NCI-H345 treated with DMSO at 0.1 percent for 48 hours (cell line): Measurements from ENCODE around the gene TNFRSF12A.

ENCODE experiments used
- DNase-seq: peaks from one replicate; lab custom pipeline; 2025; ENCODE audit not compliant: unreplicated experiment; lab: John Stamatoyannopoulos, UW

Gene TNFRSF12A

DNA sequence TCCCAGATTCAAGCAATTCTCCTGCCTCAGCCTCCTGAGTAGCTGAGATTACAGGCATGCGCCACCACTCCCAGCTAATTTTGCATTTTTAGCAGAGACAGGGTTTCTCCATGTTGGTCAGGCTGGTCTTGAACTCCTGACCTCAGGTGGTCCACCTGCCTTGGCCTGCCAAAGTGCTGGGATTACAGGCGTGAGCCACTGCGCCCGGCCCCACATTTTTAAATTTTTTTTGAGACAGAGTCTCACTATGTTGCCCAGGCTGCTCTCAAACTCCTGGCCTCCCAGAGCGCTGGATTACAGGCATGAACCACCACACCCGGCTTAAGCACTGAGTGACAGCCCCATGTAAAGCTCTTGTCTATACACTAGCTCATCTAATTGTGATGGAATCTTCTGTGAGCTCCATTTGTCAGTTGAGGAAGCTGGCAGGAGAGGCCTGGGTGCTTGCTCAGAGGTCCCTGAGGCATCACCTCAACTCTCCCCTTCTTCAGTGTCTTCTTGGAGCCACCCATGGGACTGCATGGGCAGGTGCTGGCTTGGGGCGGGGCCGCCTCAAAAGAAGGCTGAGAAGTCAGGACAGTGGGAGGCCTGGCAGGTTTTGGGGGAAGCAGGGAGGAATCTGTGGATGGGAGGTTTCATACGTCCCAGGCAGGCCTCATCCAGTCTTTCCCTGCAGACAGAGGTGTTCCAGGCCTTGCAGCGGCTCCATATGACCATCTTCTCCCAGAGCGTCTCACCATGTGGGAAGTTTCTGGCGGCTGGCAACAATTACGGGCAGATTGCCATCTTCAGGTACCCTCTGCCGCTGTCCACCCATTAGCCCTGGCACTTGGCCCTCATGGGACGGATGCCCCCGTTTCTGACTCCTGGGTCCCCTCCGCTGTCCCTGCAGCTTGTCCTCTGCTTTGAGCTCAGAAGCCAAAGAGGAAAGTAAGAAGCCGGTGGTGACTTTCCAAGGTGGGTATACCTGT, 5.1 kb downstream of the TNFRSF12A start:
- DNase-seq = no peak

- no peak for DNase-seq
Observed at GRCh38 chr16:3026003-3026378, 5.8 kb downstream of the TNFRSF12A start.

GRCh38 chr16:3026609-3027488, 6.7 kb downstream of the TNFRSF12A start:
- no peak for DNase-seq

DNA sequence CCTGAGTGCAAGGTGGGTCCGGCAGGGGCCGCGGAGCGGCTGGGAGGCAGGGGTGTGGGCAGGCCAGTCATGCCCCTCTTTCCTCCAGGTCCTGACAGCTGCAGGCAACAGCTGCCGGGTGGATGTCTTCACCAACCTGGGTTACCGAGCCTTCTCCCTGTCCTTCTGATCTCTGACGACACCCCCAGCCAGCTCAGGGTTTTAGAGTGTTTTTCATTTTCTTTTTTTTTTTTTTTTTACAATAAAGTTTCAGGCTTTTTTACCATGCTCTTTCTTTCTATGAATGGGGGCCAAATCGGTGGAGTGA, 7.3 kb downstream of the TNFRSF12A start:
- DNase-seq = no peak

DNA sequence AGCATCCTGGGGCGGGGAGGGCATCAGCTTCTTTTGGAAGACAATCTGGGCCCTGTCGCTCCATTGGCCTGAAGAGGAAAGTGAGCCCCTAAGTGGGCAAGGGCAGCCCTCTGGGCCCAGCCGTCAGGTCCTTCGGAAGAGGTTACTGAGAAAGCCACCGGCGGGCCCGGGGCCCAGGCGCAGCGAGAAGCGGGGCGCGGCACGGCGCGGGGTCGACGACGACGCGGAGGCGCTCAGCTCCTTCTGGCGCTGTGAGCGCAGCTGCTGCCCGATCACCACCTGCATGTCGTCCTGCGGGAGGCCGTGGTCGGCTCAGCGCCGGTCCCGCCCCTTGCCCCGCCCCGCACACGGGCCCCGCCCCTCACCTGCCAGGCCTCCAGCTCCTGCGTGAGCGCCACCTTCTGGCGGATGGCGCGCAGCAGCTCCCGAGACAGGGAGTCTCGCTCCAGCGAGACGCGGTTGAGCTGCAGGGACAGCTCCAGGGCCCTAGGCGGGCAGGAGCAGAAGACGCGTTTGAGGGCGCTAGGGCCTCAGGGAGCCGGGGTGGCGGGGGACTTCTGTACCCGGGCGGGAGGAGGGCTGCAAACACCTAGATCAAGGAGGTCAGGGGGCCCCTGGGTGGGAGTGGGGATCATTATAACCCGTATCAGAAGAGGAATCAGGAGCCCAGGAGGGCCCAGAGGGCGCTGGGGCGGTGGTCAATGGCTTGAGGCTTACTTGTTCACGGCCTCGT, 8.0 kb downstream of the TNFRSF12A start:
- peak; percentile 59 for DNase-seq

GRCh38 chr16:3028716-3029319, 8.7 kb downstream of the TNFRSF12A start:
- DNase-seq = no peak

GRCh38 chr16:3029491-3030221, 9.5 kb downstream of the TNFRSF12A start:
- no peak for DNase-seq

GRCh38 chr16:3030222-3031212, 10.3 kb downstream of the TNFRSF12A start:
- DNase-seq = no peak

DNA sequence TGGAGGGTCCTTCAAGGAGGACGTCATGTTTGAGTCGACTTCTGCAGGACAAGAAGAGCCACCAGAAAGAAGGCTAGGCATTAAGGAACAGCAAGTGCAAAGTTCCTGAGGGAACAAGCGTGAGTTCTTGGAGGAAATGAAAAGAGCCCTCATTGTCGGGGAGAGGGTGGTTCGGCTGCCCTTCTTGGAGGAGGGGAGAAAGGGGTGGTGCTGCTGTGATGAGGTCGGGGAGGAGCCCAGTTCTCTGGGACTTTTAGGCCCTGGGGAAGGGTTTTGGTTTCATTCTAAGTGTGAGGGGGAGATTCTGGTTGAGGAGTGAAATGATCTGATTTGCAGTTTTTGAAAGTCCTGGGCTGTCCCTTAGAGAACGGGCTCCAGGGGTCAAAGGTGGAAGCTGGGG, 12.5 kb downstream of the TNFRSF12A start:
- DNase-seq = no peak

DNA sequence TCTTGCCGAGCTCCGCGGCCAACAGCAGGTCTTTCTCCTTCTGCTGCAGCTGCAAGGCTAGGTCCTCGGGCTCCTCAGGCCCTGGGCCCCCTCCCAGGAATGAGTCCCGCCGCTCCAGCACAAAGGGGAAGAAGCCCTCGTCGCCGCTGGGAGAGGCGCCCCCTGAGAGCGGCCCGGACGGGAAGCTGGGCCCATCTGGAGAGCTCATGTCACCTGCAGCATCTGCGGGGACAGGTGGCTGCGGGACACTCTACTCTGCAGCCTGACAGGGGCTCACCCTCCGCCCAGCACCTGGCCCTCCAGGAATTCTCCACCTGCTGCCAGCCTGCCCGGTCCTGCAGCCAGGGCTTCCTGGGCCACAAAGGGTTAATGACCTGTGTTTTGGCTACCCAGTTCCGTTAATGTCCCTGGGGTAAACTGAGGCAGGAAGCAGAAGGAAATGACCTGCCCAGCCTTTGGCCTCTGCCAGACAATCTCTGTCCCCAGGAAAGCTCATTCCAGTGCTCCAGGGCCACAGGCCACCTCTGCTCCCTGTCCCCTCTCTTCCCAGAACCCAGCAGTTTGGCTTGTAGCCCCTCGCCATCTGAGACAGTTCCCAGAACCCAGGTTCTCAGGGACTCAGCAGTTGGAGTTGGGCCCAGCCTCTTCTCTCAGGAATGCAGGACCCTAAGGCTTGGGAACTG, 15.3 kb downstream of the TNFRSF12A start:
- no peak for DNase-seq

GRCh38 chr16:3035972-3036725, 16.0 kb downstream of the TNFRSF12A start:
- no peak for DNase-seq

DNA sequence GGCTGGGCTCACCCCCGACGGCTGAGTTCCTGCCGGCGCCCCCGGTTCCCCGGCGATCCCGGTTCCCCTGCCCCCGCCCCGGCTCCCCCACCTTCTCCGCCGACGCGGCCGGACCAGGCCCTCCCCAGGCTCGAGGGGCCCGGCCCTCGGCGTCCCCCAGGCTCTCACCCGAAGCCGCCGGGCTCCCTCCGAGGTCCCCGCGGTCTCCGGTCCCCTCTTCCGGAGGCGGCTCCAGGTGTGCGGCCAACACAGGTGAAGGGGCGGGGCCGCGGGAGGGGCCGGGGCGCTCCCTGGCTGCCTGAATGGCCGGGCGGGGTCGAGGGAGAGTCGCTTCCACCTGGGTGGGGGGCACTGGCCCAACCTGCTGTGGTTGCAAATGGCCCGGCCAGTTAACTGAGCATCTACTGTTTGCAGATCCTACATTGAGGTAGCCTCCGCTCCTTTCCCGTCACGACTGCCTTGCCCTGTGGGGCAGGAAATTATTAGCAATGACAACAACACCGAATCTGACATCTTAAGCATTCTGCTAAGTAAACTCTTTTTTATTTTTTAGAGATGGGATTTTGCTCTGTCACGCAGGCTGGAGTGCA, 16.7 kb downstream of the TNFRSF12A start, which contains the start of gene BICDL2:
Gene BICDL2, minus strand, starts transcription at position 219 of the 590 bp plus-strand sequence. CDS start 1,448 bp downstream, outside the sequence.
- no peak for DNase-seq

- peak; percentile 46 for DNase-seq
Observed at GRCh38 chr16:3038256-3038655, 18.1 kb downstream of the TNFRSF12A start.

- DNase-seq = no peak
Observed at GRCh38 chr16:3038896-3039295, 18.7 kb downstream of the TNFRSF12A start.

DNA sequence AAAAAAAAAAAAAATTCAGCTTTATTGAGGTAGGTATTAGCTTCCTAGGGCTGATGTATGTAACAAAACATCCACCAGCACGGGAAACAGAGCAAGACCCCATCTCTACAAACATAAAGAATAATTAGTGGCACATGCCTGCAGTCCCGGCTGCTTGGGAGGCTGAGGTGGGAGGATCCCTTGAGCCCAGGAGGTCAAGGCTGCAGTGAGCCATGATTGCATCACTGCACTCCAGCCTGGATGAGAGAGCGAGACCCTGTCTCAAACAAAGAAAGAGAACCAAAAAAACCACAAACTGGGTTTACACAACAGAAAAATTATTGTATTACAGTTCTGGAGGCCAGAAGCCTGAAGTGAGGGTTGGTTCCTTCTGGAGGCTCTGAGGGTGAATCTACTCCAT, 22.2 kb downstream of the TNFRSF12A start:
- no peak for DNase-seq

- DNase-seq = no peak
Observed at GRCh38 chr16:3044708-3045107, 24.5 kb downstream of the TNFRSF12A start.
